HepG2 (cell line): ENCODE measurements around the gene SNAP25. TPM values are rescaled to one million over a fixed set of nuclear protein-coding genes. Genes with fewer than 3 reads are reported as not detected.

Experiments used
- ATAC-seq: fragments of 200-7000 bp; cut with Tn5 transposase; 3 replicates; pipeline ENCODE4 v1.9.1; 2020; ENCODE audit warnings: mild to moderate bottlenecking, moderate library complexity
- BruUV-seq: library from RNA; stranded (reverse); fragments of 400-500 nt; replicated peaks from 2 replicates; lab custom pipeline; 2021; lab: Mats Ljungman, UMichigan
- CTCF ChIA-PET: fragments of 300-600 bp; formaldehyde crosslinking; extraction: SDS; loops from one replicate; lab custom pipeline; 2021; ENCODE audit warnings: low total read pairs, inconsistent platforms, low intra/inter-chr PET ratio; lab: Yijun Ruan, JAX
- POLR2A ChIA-PET: fragments of 350-600 bp; sonication (Branson Sonifier 250); formaldehyde crosslinking; loops from one replicate; lab custom pipeline; 2020; ENCODE audit warnings: antibody characterized with exemption, inconsistent platforms; lab: Yijun Ruan, JAX
- DNase-seq: peaks from one replicate; pipeline ENCODE4 v3.0.0-alpha.2; 2015; ENCODE audit warnings: low spot score
- FAIRE-seq: peaks from 3 replicates; lab custom pipeline; 2011; peaks lifted over from hg19 to GRCh38; lab: Jason Lieb, UNC
- H2AFZ ChIP-seq: one replicate; pipeline ENCODE4 v1.6.1; 2011; ENCODE audit warnings: low read length, inconsistent platforms
- H3K27ac ChIP-seq: fragments of 300-600 bp; 3 replicates; pipeline ENCODE4 v1.8.0; 2011; ENCODE audit warnings: mixed run types, mild to moderate bottlenecking, mixed read lengths, low read length, inconsistent platforms; ENCODE audit not compliant: insufficient read depth; ENCODE audit errors: extremely low read length
- H3K27me3 ChIP-seq, 2 experiments: fragments of 200-600 bp in 1 of 2; 2 replicates in 1 of 2; 3 replicates in 1 of 2; pipeline versions ENCODE4 v1.6.0 to v1.8.0; 2011; ENCODE audit warnings: low read length in 2 of 2, mild to moderate bottlenecking in 2 of 2, moderate library complexity in 2 of 2, inconsistent platforms in 1 of 2; ENCODE audit not compliant: insufficient read depth in 2 of 2, control insufficient read depth in 1 of 2
- H3K36me3 ChIP-seq, 2 experiments: fragments of 200-600 bp in 1 of 2; replicated peaks in 1 of 2; 2 replicates in 1 of 2; 3 replicates in 1 of 2; pipeline versions ENCODE4 v1.5.1 to v1.8.0; 2011; ENCODE audit warnings: low read length in 2 of 2, inconsistent platforms in 1 of 2; ENCODE audit not compliant: insufficient read depth in 2 of 2, control insufficient read depth in 1 of 2
- H3K4me1 ChIP-seq: 2 replicates; pipeline ENCODE4 v1.5.1; 2012; ENCODE audit warnings: low read length, inconsistent platforms; ENCODE audit not compliant: insufficient read depth
- H3K4me2 ChIP-seq: 2 replicates; pipeline ENCODE4 v1.6.0; 2011; ENCODE audit warnings: low read depth, low read length, inconsistent platforms
- H3K4me3 ChIP-seq, 3 experiments: fragments of 200-600 bp in 1 of 3; sonication (generic), shearing (Covaris generic) in 1 of 3; replicated peaks in 1 of 3; 2 replicates each; pipeline ENCODE4 v1.5.1; 2011 to 2016; ENCODE audit warnings: low read length in 3 of 3, inconsistent platforms in 2 of 3, low read depth in 2 of 3, mild to moderate bottlenecking in 2 of 3, control low read depth in 1 of 3, mixed read lengths in 1 of 3; ENCODE audit not compliant: insufficient read depth in 1 of 3
- H3K79me2 ChIP-seq: one replicate; pipeline ENCODE4 v1.6.1; 2011; ENCODE audit warnings: low read length, inconsistent platforms; ENCODE audit not compliant: insufficient read depth
- H3K9ac ChIP-seq: 2 replicates; pipeline ENCODE4 v1.6.0; 2011; ENCODE audit warnings: mild to moderate bottlenecking, low read depth, low read length, inconsistent platforms; ENCODE audit not compliant: insufficient read depth
- H3K9me3 ChIP-seq: 2 replicates; pipeline ENCODE4 v1.5.1; 2012; ENCODE audit warnings: mild to moderate bottlenecking, low read length
- H4K20me1 ChIP-seq: 2 replicates; pipeline ENCODE4 v1.6.0; 2011; ENCODE audit warnings: inconsistent platforms, mild to moderate bottlenecking, low read length, moderate library complexity; ENCODE audit not compliant: insufficient read depth
- ATF7-NPFF ChIP-seq: sonication (generic); formaldehyde crosslinking; IDR thresholded peaks from 2 replicates; pipeline ENCODE4 v1.8.1; 2023; ENCODE audit warnings: mild to moderate bottlenecking, low read depth, missing genetic modification reagents, moderate library complexity
- GABPA ChIP-seq, 2 experiments: IDR thresholded peaks; 2 replicates each; pipeline ENCODE4 v1.6.1; 2011 to 2016; ENCODE audit warnings: low read depth in 2 of 2, low read length in 1 of 2, missing biosample characterization in 1 of 2, missing genetic modification characterization in 1 of 2
- POLR2AphosphoS5 ChIP-seq: IDR thresholded peaks from 2 replicates; pipeline ENCODE4 v1.6.1; 2012; ENCODE audit warnings: low read depth, low read length
- SOX6 ChIP-seq, 2 experiments: fragments of 450-650 bp in 1 of 2; sonication (generic) in 1 of 2; formaldehyde crosslinking in 1 of 2; IDR thresholded peaks; 2 replicates each; pipeline versions ENCODE4 v1.4.0 to v1.6.1; 2017 to 2020; ENCODE audit warnings: antibody characterized with exemption in 1 of 2, mild to moderate bottlenecking in 1 of 2, missing genetic modification reagents in 1 of 2
- ZNF264 ChIP-seq: sonication (generic); formaldehyde crosslinking; IDR thresholded peaks from 2 replicates; pipeline ENCODE4 v1.4.0; 2020; ENCODE audit warnings: missing genetic modification reagents
- ZSCAN21 ChIP-seq: sonication (generic); formaldehyde crosslinking; IDR thresholded peaks from 2 replicates; pipeline ENCODE4 v1.8.0; 2022; ENCODE audit warnings: mild to moderate bottlenecking, missing genetic modification reagents, moderate library complexity, borderline replicate concordance
- WGBS: methylation state at CpG from one replicate; pipeline ENCODE4 v1.1.6; 2017; ENCODE audit warnings: low lambda C conversion rate; 5-methylcytosine and 5-hydroxymethylcytosine counted together
- in situ Hi-C: cut with HindIII; loops from 2 replicates; pipeline ENCODE4 v1.10.0; 2017; ENCODE audit warnings: low pct_unique_long_range_greater_than_20kb; ENCODE audit not compliant: extremely low pct_ligation_motif_present
- intact Hi-C: fragments of 100-400 bp; cut with micrococcal nuclease; formaldehyde crosslinking; loops from one replicate; pipeline ENCODE4 v1.10.0; 2022; ENCODE audit not compliant: unreplicated experiment
- polyA plus RNA-seq, 8 experiments: library from polyadenylated mRNA; depleted of rRNA in 3 of 8; stranded (reverse) in 7 of 8; unstranded in 1 of 8; fragments of >200 nt; fragmentation: Illumina TruSeq in 4 of 8; extraction: Trizol in 4 of 8; gene quantifications; 2 replicates each; pipeline versions ENCODE4 v1.2.1 to v1.2.3, GENCODE V29; 2011 to 2016; ENCODE audit warnings: low read depth in 4 of 8, missing spikeins in 1 of 8, mixed read lengths in 1 of 8; ENCODE audit not compliant: insufficient read depth in 1 of 8
- total RNA-seq, 5 experiments: library from RNA; depleted of rRNA; stranded (reverse); fragments of >200 nt; fragmentation: Illumina TruSeq; extraction: Trizol; gene quantifications; 2 replicates each; pipeline ENCODE4 v1.2.3, GENCODE V29; 2016; ENCODE audit warnings: low read depth in 1 of 5
- TF ChIP-seq, protein P1 (sequence below): sonication (generic); formaldehyde crosslinking; IDR thresholded peaks from 2 replicates; pipeline ENCODE4 v1.4.0; 2020; ENCODE audit warnings: mild to moderate bottlenecking, missing genetic modification reagents
- TF ChIP-seq, protein P2 (sequence below): sonication (generic); formaldehyde crosslinking; IDR thresholded peaks from 2 replicates; pipeline ENCODE4 v1.4.0; 2020; ENCODE audit warnings: missing genetic modification reagents
- TF ChIP-seq, protein P3 (sequence below): sonication (generic); formaldehyde crosslinking; IDR thresholded peaks from 2 replicates; pipeline ENCODE4 v1.8.1; 2023; ENCODE audit warnings: mild to moderate bottlenecking, inconsistent platforms, moderate library complexity, missing genetic modification reagents, borderline replicate concordance

The SNAP25 gene
- total and polyA plus RNA-seq, 2 of the 13 experiments (the other 11 are each of a cell fraction or from before 2014, with no cell fraction given) = not detected

DNA sequence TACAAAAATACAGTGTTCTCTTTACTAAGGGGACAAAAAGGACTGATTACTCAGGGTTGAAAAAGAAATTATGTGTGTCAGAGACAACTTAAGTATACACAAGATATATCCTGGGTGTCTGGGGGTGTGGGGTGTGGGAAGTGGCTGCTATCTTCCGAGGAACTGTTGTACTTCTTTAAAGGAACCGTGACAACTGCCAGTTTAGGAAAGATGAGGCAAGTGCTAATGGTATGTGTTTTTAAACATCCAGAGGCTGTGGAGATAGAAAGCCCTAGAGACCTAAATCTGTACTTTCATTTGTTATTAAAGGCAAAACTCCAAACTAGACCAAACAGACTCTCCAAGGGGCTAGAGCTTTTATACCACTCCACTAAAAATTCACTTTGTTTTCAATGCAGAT is 95.6 kb downstream of the SNAP25 start (continued):
- TF ChIP-seq, protein P1, sequence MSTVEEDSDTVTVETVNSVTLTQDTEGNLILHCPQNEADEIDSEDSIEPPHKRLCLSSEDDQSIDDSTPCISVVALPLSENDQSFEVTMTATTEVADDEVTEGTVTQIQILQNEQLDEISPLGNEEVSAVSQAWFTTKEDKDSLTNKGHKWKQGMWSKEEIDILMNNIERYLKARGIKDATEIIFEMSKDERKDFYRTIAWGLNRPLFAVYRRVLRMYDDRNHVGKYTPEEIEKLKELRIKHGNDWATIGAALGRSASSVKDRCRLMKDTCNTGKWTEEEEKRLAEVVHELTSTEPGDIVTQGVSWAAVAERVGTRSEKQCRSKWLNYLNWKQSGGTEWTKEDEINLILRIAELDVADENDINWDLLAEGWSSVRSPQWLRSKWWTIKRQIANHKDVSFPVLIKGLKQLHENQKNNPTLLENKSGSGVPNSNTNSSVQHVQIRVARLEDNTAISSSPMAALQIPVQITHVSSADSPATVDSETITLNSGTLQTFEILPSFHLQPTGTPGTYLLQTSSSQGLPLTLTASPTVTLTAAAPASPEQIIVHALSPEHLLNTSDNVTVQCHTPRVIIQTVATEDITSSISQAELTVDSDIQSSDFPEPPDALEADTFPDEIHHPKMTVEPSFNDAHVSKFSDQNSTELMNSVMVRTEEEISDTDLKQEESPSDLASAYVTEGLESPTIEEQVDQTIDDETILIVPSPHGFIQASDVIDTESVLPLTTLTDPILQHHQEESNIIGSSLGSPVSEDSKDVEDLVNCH (CRISPR knock-in tag) = no peak
- TF ChIP-seq, protein P2, sequence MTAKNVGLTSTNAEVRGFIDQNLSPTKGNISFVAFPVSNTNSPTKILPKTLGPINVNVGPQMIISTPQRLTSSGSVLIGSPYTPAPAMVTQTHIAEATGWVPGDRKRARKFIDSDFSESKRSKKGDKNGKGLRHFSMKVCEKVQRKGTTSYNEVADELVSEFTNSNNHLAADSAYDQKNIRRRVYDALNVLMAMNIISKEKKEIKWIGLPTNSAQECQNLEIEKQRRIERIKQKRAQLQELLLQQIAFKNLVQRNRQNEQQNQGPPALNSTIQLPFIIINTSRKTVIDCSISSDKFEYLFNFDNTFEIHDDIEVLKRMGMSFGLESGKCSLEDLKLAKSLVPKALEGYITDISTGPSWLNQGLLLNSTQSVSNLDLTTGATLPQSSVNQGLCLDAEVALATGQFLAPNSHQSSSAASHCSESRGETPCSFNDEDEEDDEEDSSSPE (CRISPR knock-in tag) = no peak
- TF ChIP-seq SOX6 (IDR thresholded peaks at IDR 0.05) (no peak), SOX6 (CRISPR knock-in tag; IDR thresholded peaks at IDR 0.05) (no peak), GABPA (IDR thresholded peaks at IDR 0.05; ENCODE audit: low read depth, low read length) (no peak), GABPA (CRISPR knock-in tag; IDR thresholded peaks at IDR 0.05; ENCODE audit: low read depth) (no peak), ATF7-NPFF (CRISPR knock-in tag) (no peak)
- TF ChIP-seq, protein P3, sequence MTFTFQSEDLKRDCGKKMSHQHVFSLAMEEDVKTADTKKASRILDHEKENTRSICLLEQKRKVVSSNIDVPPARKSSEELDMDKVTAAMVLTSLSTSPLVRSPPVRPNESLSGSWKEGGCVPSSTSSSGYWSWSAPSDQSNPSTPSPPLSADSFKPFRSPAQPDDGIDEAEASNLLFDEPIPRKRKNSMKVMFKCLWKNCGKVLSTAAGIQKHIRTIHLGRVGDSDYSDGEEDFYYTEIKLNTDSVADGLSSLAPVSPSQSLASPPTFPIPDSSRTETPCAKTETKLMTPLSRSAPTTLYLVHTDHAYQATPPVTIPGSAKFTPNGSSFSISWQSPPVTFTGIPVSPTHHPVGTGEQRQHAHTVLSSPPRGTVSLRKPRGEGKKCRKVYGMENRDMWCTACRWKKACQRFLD (CRISPR knock-in tag) = no peak

DNA sequence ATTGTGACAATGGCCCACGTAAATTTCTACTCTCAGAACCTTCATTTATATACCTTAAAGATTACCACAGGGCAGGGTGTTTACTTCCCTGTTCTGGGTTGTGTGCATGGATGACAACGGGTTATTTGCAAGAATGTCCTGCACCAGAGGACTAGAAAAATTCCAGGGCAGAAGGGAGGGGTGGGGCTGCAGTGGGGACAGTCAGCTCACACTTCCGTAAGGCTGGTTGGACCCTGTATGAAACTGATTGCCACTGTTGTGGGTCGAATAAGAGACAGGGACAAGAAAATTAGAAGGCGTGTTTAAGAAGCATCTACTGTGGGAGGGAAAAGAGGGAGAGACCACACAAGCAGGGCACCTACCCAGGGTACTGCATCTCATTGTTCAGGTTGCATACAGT is 96.5 kb downstream of the SNAP25 start:
- H3K4me3 ChIP-seq = no peak overlapping the region
- intact Hi-C loops = loop anchor here (5.0 kb wide), 3 partner anchors 57 to 1227 kb away; no protein-coding TSS in a partner anchor
- H2AFZ ChIP-seq = no peak overlapping the region
- POLR2A ChIA-PET = interaction anchor here (3.6 kb wide), 1 partner anchor 119 kb away, joined by 26 read pairs; the partner anchor contains the start of genes MKKS and SLX4IP
- H3K4me2 ChIP-seq = no peak overlapping the region
- WGBS = 61% methylated on average over 5 of the region's 5 CpGs
- H4K20me1 ChIP-seq = no peaks in the 10 kb centered on the region
- H3K4me1 ChIP-seq = peaks cover 24% of the 10 kb centered on the region
- H3K36me3 ChIP-seq = no peaks in the 10 kb centered on the region
- H3K9me3 ChIP-seq = no peaks in the 10 kb centered on the region
- no TSS peak for BruUV-seq
- no peak overlapping the region for H3K27ac ChIP-seq
- TF ChIP-seq ZNF264 (CRISPR knock-in tag) (0 out of 2 replicates have a peak, but pooled peaks have one; percentile 58), ZSCAN21 (CRISPR knock-in tag) (no peak), POLR2AphosphoS5 (no peak)
- in situ Hi-C loops = loop anchor here (5.0 to 10.0 kb wide), 2 partner anchors 112 to 1230 kb away; no protein-coding TSS in a partner anchor
- no peak for FAIRE-seq
- no peaks in the 10 kb centered on the region for H3K27me3 ChIP-seq
- H3K9ac ChIP-seq = no peak overlapping the region
- peak; percentile 34; the same call in 1 of the 3 replicates for ATAC-seq
- no peaks in the 10 kb centered on the region for H3K79me2 ChIP-seq
- peak; percentile 24 for DNase-seq
- CTCF ChIA-PET = interaction anchor here (1.1 to 2.9 kb wide), 3 partner anchors 97 to 112 kb away, joined by 3 to 59 read pairs (median 10); no protein-coding TSS in a partner anchor
